T1000 (cell line): ENCODE data around the gene THBS2.
"Not testable (repeated sequence)": the region's sequence is repeated elsewhere in the genome, so short reads cannot be mapped to it uniquely, and the experiment has no call there.

Source experiments
- DNase-seq: peaks from one replicate; lab custom pipeline; 2025; ENCODE audit warnings: mixed read lengths; lab: John Stamatoyannopoulos, UW

Gene THBS2

GRCh38 chr6:169184419-169184818 lies 69.2 kb downstream of the THBS2 start:
- DNase-seq, result no peak

- no peak for DNase-seq
Measured at GRCh38 chr6:169183233-169183632, 70.4 kb downstream of the THBS2 start.

- not testable (repeated sequence) for DNase-seq
Measured at GRCh38 chr6:169179831-169180230, 73.8 kb downstream of the THBS2 start.

GRCh38 chr6:169177516-169178166 lies 76.0 kb downstream of the THBS2 start:
- no peak for DNase-seq

GRCh38 chr6:169176361-169176991 lies 77.2 kb downstream of the THBS2 start:
- DNase-seq, result no peak

- no peak for DNase-seq
Measured at GRCh38 chr6:169175360-169175887, 78.2 kb downstream of the THBS2 start.

- no peak for DNase-seq
Measured at GRCh38 chr6:169174516-169175359, 78.9 kb downstream of the THBS2 start.

GRCh38 chr6:169173532-169174268 lies 79.9 kb downstream of the THBS2 start:
- DNase-seq, result no peak

- no peak for DNase-seq
Measured at GRCh38 chr6:169172946-169173345, 80.7 kb downstream of the THBS2 start.

GRCh38 chr6:169172456-169172855 lies 81.2 kb downstream of the THBS2 start:
- peak; percentile 73 for DNase-seq

- no peak for DNase-seq
Measured at GRCh38 chr6:169171951-169172350, 81.7 kb downstream of the THBS2 start.

- no peak for DNase-seq
Measured at GRCh38 chr6:169171016-169171415, 82.6 kb downstream of the THBS2 start.

GRCh38 chr6:169170583-169170955 lies 83.1 kb downstream of the THBS2 start:
- no peak for DNase-seq

GRCh38 chr6:169169941-169170582 lies 83.6 kb downstream of the THBS2 start:
- no peak for DNase-seq

GRCh38 chr6:169169375-169169774 lies 84.3 kb downstream of the THBS2 start:
- no peak for DNase-seq

GRCh38 chr6:169168706-169169105 lies 84.9 kb downstream of the THBS2 start:
- DNase-seq, result no peak

- DNase-seq, result no peak
Measured at GRCh38 chr6:169168302-169168630, 85.4 kb downstream of the THBS2 start.

- peak; percentile 40 for DNase-seq
Measured at GRCh38 chr6:169167581-169168301, 85.9 kb downstream of the THBS2 start.

GRCh38 chr6:169166896-169167580 lies 86.6 kb downstream of the THBS2 start:
- no peak for DNase-seq
